HG03039 (cell line): ENCODE measurements around the gene CCDC148.

ENCODE experiments used
- ATAC-seq: cut with Tn5 transposase; IDR thresholded peaks from one replicate; pipeline ENCODE4 v1.9.1; 2021; ENCODE audit warnings: mild to moderate bottlenecking, moderate library complexity; ENCODE audit not compliant: unreplicated experiment

Gene CCDC148

DNA sequence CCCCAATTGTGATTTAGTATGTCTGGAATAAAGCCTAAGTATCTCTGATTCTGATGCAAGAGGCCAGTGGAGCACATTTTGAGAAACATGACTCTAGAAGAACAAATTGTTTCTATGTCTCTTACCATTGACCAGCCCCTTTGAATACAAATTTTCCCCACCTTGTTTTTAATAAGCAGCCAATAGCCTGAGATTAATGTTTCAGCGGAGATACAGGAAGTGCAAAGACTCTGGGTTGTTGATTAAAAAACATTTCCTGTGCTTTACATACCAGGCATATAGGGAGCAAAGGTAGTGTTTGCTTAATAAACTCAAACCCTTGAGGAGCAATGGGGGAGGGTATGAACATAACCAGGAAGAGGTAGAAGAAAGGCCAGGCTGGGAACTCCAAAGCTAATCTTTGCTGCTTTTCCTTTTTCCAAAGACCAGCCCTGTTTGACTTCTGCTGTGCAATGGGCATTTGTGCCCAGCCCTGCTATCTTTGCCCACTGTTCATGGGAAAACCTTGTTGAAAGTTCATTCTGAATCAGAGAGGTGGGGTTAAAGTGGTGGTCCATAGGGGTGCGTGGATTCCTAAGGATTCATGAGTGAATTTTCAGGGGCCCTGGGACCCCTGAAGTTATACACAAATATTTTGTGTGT is 325.6 kb downstream of the CCDC148 start:
- no peak for ATAC-seq

DNA sequence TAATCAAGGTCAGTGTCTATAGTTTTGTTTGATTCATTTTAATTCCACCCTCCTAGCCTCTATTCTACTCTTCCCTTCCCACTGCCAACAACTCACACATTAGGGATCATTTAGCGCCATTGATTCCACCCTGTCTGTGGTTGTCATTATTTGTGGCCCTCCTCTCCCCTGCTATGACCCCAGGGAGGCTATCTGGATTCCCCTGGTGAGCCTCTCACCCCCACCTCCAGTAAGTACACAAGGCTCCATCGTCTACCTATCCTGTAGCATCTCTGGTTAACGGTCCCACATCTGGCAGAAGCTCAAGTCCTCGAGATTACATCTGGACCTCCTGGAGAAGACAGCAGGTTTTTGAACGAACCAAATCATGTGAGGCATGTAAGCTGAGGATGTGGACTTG is 327.5 kb downstream of the CCDC148 start:
- ATAC-seq, result no peak

DNA sequence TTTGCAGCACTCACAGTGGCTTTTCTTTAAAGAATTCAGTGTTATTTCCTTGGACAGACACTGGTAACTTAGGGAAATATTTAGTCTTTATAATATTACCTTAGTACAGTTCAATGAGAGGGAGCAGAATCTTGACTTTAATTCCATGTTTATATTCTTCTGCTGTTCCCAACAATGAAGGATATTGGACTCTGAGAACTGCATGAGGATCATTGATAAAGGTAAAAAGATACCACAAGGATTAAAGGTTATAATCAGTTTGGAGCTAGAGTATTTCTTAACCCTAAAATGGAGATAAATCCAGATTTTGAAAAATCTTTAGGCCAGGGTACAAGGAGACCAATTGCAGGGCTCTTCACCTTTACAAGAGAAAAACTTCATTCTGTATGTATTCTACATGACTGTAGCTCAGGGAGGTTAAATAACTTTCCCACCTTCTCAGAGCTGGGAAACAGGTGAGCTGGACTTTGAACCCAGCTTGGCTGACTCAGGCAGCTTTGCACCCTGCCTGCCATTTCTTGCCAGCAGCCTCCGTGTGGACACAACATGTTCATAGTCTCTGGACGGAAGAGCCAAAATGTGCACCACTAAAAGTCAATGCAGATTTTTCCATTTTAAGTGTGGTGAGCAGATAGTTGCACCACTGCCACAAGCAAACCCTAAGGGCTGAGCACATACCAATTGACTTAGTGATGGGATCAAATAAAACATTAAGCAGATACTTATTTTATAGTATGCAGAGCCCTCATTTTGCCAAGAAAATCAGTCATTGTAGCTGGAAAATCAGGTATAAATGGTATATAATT is 328.2 kb downstream of the CCDC148 start:
- ATAC-seq, result no peak

DNA sequence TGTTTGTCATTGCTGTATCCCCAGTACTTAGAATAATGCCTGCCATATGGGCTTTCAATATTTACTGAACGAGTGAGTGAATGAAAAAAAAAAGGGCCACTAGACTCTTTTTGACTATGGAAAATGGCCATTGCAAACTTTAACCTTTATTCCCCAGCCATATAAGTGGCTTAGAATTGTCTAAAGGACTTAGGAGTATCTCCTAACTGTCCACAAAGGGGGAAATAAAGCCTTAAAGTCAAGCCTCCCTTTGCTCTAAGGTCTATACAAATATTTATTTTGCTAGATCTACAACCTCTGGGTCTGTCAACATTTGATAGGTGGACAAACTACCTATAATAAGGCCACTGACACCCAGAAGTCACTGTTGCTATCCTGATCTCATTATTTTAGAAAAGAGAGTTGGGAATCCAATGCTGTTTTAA is 329.2 kb downstream of the CCDC148 start:
- ATAC-seq, result no peak

DNA sequence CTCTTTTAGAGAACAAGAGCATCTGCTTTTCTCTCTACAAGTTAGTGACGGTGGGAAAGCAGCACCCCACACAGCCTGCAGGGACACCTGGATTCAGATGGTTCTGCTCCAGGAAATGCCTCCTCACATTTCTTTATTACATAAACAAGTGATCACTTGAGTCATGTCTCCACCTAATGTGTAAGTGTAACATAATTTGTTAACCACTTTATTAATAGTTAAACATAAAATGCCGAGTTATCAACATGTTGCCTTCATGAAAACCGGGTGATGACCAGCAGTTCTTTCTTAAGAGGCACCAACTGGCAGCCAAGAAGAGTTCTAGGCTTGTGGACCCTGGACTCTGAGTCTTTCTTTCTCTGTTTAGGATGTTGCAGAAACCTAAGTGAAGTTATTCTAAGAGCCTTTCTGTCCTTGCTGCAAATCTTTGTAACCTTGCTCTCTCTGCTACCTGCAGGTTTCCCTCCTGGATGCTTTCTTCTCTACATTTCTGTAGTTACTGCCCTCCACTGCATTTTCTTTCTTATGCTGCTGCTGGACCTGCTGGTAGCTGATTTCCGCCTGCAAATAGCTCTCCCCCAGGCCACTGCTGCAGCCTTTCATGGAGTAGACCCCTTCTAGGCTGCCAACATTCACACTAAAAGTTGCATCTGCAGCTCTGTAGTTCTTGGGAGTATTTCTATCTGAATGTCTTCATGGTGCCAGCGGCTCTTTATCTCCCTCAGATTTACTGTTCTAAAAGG is 330.6 kb downstream of the CCDC148 start:
- ATAC-seq, result no peak

DNA sequence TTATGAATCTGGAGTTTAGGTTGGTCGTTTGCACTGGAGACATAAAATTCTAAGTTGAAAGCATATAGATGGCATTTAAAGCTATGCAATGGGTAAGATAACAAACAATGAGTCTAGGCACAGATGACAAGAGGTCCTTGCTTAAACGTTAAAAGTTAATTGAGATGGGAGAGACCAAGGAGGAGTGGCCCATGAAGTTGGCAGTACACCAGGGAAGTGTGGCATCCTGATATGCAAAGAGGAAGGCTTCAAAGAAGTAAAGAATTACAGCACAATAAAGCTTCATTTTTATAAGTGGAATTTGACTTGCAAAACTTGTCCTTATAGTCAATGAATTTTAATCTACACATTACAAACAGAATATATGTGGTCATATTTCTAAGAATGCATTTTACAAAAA is 331.7 kb downstream of the CCDC148 start:
- no peak for ATAC-seq
